Activated naive CD4-positive, alpha-beta T cell treated with anti-CD3 and anti-CD28 coated beads for 36 hours (primary cell): ENCODE data around the gene MB. TPM values are rescaled to one million over a fixed set of nuclear protein-coding genes. Genes with fewer than 3 reads are reported as not detected.
A peak's percentile ranks its signal among the peaks of the same experiment; 100 is the strongest.
"Not testable (repeated sequence)": the region's sequence is repeated elsewhere in the genome, so short reads cannot be mapped to it uniquely, and the experiment has no call there.

ENCODE experiments used
- CTCF ChIA-PET: fragments of 350-600 bp; sonication (Branson Sonifier 250); formaldehyde crosslinking; loops from one replicate; lab custom pipeline; 2021; ENCODE audit warnings: antibody characterized with exemption; lab: Charles Lee
- DNase-seq: peaks from one replicate; pipeline ENCODE4 v3.0.0-alpha.2; 2020
- H3K27ac Mint-ChIP-seq: one replicate; pipeline ENCODE4 v1.8.0; 2021; ENCODE audit warnings: mild to moderate bottlenecking, mixed read lengths
- H3K27me3 Mint-ChIP-seq: one replicate; pipeline ENCODE4 v1.8.0; 2021; ENCODE audit warnings: low read depth, mixed read lengths
- H3K36me3 Mint-ChIP-seq: one replicate; pipeline ENCODE4 v1.8.0; 2021; ENCODE audit warnings: low read depth, mixed read lengths
- H3K4me1 Mint-ChIP-seq: one replicate; pipeline ENCODE4 v1.8.0; 2021; ENCODE audit warnings: low read depth, mixed read lengths
- H3K4me3 Mint-ChIP-seq: one replicate; pipeline ENCODE4 v1.8.0; 2021; ENCODE audit warnings: mild to moderate bottlenecking, moderate library complexity, mixed read lengths
- H3K9me3 Mint-ChIP-seq: one replicate; pipeline ENCODE4 v1.8.0; 2021; ENCODE audit warnings: mixed read lengths
- intact Hi-C: fragments of 100-400 bp; cut with micrococcal nuclease; formaldehyde crosslinking; loops from one replicate; pipeline ENCODE4 v1.15.1; 2023
- total RNA-seq, 2 experiments: library from RNA; stranded (reverse); gene quantifications; one replicate each; pipeline ENCODE4 v1.2.3, GENCODE V29; 2021

The MB gene
- not detected for total RNA-seq

DNA sequence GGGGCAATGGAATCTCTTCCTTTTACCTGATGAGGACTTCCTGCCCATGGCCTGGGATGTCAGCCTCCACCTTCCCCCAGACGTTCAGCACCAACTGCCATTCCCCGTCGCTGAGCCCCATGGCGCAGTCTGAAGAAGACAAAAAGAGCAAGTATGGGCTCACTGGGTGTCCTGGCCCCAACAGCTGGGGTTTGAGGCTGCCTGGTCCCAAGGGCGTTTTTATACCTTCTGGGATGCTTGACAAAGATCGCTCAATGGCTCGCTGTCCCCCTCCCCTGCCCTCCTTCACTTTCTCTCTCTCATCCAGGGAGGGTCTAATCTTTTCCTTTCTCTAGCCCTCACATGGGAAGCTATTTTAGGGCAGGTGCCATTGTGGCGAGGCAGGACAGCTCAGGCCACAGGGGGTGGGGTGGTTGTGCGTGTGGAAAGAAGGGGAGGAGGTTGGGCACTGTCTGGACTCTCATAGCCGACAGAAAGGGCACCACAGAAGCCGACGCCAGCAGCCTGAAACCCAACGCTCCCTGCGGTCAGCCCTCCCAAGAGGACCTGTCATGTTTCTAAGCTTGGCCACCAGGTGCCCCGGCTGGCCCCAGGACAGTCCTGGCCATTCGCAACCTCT is at the start of gene MB:
Gene MB (minus strand): TSS at position 193 of the 619 bp plus-strand sequence. CDS start 72 bp downstream, at position 121.
- CTCF ChIA-PET: interaction anchor here (1.0 to 1.5 kb wide), 2 partner anchors 10 to 448 kb away, joined by 4 to 6 read pairs; no protein-coding TSS in a partner anchor
- peaks cover 13% of the 10 kb centered on the region for H3K4me1 Mint-ChIP-seq

DNA sequence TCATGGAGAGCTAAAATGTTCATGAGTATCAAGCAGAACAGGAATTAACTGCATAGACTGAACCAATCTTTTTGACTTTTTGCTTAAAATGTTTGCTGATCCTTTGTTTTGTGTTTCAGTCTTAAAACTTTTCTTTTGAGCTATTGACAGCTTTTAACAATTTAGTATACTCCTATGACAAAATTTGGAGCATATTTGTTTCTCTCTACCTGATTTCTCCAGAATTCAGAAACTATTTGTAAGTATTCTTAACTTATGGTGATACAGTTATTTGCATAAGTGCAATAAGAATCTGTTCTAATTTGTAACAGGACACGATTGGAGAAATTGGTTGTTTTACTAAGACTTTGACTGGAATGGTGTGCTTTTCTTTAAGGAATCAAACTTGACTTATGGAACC is 49.6 kb upstream of the MB start:
- peaks cover 43% of the 10 kb centered on the region for H3K36me3 Mint-ChIP-seq

More for the DNA sequence above, at the start of gene MB:
- intact Hi-C loops: no loop called here
- DNase-seq: no peak
- Mint-ChIP-seq H3K27me3 (no peaks in the 10 kb centered on the region), H3K9me3 (no peaks in the 10 kb centered on the region), H3K27ac (no peak within 1 kb of the TSS), H3K36me3 (no peaks in the 10 kb centered on the region), H3K4me3 (no peak within 1 kb of the TSS)

DNA sequence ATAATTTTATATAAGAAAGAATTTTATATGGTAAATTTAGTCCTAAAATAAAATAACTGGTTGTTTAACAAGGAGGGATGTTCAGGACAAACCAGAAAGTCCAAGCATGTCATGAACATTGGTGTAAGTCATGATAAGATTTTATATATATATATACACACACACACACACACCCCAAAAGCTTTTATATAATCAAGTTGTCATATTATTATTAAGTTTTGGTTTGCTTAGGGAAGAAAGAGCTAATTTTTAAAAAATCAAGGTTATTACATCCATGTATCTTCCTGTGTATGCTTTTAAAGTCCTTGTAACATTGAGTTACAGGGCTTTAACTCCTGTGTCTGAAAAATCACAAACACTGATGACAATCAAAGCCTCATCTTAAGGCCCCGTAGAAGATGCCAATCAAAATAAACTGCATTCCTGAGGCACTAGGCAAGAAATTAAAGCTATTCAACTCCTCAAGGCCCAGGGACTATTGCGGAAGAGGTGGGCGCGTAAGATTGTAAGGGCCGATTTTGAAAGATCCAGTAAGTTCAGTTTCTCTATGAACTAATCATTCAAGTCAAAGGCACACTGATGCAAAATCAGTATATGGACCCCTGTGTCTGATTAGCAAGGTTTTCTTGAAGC is 47.9 kb upstream of the MB start:
- CTCF ChIA-PET: interaction anchor here (0.5 to 2.6 kb wide), 3 partner anchors 16 to 427 kb away, joined by 3 to 6 read pairs (median 4); no protein-coding TSS in a partner anchor
- peaks cover 26% of the 10 kb centered on the region for H3K9me3 Mint-ChIP-seq
- no peak for DNase-seq
- no peak overlapping the region for H3K4me3 Mint-ChIP-seq
- H3K27me3 Mint-ChIP-seq: no peaks in the 10 kb centered on the region
- peaks cover 58% of the 10 kb centered on the region for H3K36me3 Mint-ChIP-seq
- peaks cover 35% of the 10 kb centered on the region for H3K4me1 Mint-ChIP-seq
- H3K27ac Mint-ChIP-seq: no peak overlapping the region
- intact Hi-C loops: no loop called here

More for the DNA sequence above, 49.6 kb upstream of the MB start:
- H3K4me3 Mint-ChIP-seq, H3K27me3 Mint-ChIP-seq, intact Hi-C loops, DNase-seq, CTCF ChIA-PET, H3K27ac Mint-ChIP-seq: not testable (repeated sequence)
- Mint-ChIP-seq H3K9me3 (peaks cover 29% of the 10 kb centered on the region), H3K4me1 (peaks cover 19% of the 10 kb centered on the region)

DNA sequence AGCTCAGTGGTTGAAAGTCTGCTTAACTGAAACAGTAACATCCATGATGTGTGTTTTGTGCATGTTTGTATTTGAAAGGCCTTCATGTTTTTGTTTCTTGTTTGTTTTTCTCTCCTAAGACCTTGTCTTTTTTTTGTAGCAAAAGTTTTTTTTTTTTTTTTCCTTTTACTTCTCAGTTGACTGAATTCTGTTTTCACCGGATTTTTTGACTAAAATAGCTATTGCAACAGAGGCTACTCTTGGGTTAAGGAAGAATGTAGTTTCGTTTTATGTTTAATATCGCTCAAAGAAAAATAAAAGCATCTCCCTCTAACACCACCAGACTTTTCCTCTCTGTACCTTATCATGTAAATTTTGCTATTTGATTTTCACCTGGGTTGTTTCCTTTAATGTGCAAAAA is 46.2 kb upstream of the MB start:
- intact Hi-C loops: no loop called here
- peaks cover 32% of the 10 kb centered on the region for H3K9me3 Mint-ChIP-seq
- CTCF ChIA-PET: interaction anchor here (0.6 to 2.6 kb wide), 2 partner anchors 14 to 145 kb away, joined by 3 to 6 read pairs; no protein-coding TSS in a partner anchor
- no peak overlapping the region for H3K4me3 Mint-ChIP-seq
- peaks cover 52% of the 10 kb centered on the region for H3K4me1 Mint-ChIP-seq
- H3K36me3 Mint-ChIP-seq: peaks cover 74% of the 10 kb centered on the region
- H3K27me3 Mint-ChIP-seq: no peaks in the 10 kb centered on the region
- DNase-seq: no peak
- H3K27ac Mint-ChIP-seq: peak overlapping the region; percentile 94

DNA sequence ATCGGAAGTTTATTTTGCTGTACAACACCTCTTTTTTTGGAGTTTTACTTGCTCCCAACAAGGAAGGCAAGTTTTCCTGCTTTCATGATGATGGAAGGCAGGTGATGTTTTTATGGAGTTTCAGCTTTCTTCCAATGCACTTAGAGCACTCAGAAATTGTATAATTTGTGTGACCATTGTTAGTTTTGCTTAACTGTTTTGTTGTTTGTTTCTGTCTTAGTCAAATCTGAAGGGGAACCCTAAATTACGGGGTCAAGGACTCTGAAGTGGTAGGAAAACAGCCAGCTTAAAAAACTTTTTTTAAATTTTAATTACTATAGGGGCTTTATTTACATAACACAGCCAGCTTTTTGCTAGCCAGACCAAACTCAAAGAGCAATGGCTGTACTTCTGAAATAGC is 45.8 kb upstream of the MB start:
- Mint-ChIP-seq H3K27me3 (no peaks in the 10 kb centered on the region), H3K4me1 (peaks cover 56% of the 10 kb centered on the region), H3K36me3 (peaks cover 75% of the 10 kb centered on the region), H3K9me3 (peaks cover 31% of the 10 kb centered on the region), H3K4me3 (no peak overlapping the region), H3K27ac (peak overlapping the region; percentile 94)
- intact Hi-C loops: no loop called here
- CTCF ChIA-PET: interaction anchor here (2.6 kb wide), 1 partner anchor 13 kb away, joined by 6 read pairs; no protein-coding TSS in a partner anchor
- no peak for DNase-seq

DNA sequence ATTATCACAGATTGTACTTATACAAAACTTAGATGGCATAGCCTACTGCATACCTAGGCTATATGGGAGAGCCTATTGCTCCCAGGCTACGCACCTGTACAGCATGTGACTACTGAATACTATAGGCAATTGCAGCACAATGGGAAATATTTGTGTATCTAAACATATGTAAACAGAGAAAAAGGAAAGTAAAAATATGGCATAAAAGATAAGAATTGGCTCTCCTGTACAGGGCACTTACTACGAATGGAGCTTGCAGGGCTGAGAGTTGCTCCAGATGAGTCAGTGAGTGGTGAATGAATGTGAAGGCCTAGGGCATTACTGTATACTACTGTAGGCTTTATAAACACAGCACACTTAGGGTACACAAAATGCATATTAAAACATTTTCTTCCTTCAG is 44.3 kb upstream of the MB start:
- peak; percentile 48 for DNase-seq
- H3K9me3 Mint-ChIP-seq: peaks cover 18% of the 10 kb centered on the region
- intact Hi-C loops: no loop called here
- peaks cover 65% of the 10 kb centered on the region for H3K4me1 Mint-ChIP-seq
- H3K36me3 Mint-ChIP-seq: peaks cover 78% of the 10 kb centered on the region
- peak overlapping the region; percentile 94 for H3K27ac Mint-ChIP-seq
- no peaks in the 10 kb centered on the region for H3K27me3 Mint-ChIP-seq
- peak overlapping the region; percentile 32 for H3K4me3 Mint-ChIP-seq
- CTCF ChIA-PET: interaction anchor here (1.6 kb wide), 1 partner anchor 12 kb away, joined by 5 read pairs; no protein-coding TSS in a partner anchor

DNA sequence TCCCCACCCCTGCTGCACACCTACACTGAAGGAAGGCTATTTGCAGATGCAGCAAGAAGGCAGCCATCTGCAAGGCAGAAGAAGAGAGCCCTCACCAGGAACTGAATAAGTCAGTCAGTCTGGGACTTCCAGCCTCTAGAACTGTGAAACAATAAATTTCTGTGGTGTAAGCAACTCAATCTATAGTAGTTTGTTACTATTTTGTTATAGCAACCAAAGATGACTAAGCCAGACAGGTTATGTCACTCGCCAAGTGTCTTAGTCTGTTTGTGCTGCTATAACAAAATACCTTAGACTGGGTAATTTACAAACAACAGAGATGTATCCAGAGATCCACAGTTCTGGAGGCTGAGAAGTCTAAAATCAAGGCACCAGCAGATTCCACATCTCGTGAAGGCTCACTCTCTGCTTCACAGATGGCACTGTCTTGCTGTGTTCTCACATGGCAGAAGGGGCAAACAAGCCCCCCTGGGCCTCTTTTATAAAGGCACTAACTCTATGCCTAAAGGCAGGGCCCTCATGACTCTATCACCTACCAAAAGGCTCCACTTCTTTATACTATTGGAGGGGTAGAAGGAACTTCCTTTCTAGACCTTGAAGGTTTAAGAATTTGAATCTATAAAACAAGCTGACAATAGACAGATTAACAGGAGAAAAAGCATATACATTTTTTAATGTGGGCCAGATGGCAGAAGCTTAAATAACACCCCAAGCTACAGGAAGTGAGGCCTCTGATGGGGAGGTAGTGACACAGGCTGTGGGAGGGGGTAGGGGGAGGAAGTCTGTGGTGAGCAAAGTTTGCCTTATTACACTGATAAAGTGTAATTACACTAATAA is 43.4 kb upstream of the MB start:
- H3K4me1 Mint-ChIP-seq: peaks cover 70% of the 10 kb centered on the region
- peak overlapping the region; percentile 32 for H3K4me3 Mint-ChIP-seq
- CTCF ChIA-PET: interaction anchor here (1.2 to 1.6 kb wide), 2 partner anchors 11 to 24 kb away, joined by 4 to 5 read pairs; no protein-coding TSS in a partner anchor
- peaks cover 83% of the 10 kb centered on the region for H3K36me3 Mint-ChIP-seq
- peak overlapping the region; percentile 94 for H3K27ac Mint-ChIP-seq
- H3K27me3 Mint-ChIP-seq: no peaks in the 10 kb centered on the region
- peak; percentile 78 for DNase-seq
- H3K9me3 Mint-ChIP-seq: peaks cover 17% of the 10 kb centered on the region
- intact Hi-C loops: loop anchor here (1.0 kb wide), 2 partner anchors 12 to 19 kb away; partner anchors contain the start of gene APOL6

DNA sequence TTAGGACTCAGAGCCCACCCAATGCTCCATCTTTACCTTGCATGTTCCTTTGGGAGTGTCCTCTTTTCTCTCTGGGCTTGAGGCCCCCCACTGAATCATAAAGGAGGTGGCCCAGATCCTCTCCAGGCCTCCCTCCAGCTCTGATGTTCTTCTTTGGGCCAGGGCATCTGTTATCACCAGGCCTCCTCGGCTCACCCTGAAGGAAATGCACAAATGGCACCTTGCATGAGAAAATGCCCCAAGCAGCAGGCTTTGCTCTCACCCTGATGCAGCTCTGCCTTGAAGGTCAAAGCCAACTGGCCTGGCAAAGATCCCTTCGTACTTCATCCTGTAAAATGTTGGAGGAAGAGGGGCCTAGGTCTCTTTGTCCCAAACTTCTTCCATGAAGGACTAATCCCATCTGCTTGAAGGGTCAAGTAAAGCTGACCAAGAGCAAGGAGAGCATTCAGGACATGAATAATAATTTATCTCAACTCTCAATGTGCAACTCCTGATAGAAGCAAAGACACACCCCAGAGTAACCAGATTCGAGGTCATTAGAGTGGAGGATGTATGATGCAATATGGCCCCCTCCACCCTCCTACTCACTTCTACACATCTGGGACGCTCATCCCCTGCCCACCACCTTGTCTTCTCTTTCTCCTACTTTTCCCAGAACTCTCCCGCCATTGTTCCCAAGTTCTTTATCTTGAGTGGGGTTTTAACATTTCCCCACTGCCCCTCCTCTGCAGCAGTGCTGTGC is 40.6 kb upstream of the MB start:
- Mint-ChIP-seq H3K36me3 (peaks cover 85% of the 10 kb centered on the region), H3K4me3 (no peak overlapping the region), H3K27ac (peak overlapping the region; percentile 94), H3K4me1 (peaks cover 83% of the 10 kb centered on the region), H3K27me3 (no peaks in the 10 kb centered on the region), H3K9me3 (peaks cover 9% of the 10 kb centered on the region)
- CTCF ChIA-PET: no interaction called here
- no peak for DNase-seq
- intact Hi-C loops: no loop called here

DNA sequence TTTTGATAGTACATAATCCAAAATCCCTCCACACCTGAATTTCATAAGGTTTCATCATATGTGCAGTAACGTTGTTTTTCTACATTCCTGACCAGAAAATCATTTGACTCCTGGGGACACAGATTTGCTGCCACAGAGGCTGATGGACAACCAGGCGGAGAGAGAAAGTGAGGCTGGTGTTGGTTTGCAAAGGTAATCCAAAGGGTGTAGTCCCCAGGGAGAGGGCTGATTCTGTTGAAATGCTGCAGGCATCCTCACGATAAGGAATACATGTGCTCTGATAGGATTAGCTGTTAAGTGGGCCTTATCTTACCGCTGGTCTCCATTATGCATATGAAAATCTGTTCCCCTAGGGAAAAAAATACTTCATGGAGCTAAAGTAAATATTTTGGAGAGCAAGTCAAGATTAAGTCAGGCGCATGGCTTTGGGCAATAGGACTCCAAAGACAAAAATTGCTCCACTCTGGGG is 39.2 kb upstream of the MB start:
- intact Hi-C loops: no loop called here
- H3K36me3 Mint-ChIP-seq: peaks cover 83% of the 10 kb centered on the region
- CTCF ChIA-PET: no interaction called here
- no peaks in the 10 kb centered on the region for H3K27me3 Mint-ChIP-seq
- H3K4me3 Mint-ChIP-seq: no peak overlapping the region
- peak overlapping the region; percentile 56 for H3K27ac Mint-ChIP-seq
- DNase-seq: no peak
- peaks cover 79% of the 10 kb centered on the region for H3K4me1 Mint-ChIP-seq
- H3K9me3 Mint-ChIP-seq: peaks cover 10% of the 10 kb centered on the region

DNA sequence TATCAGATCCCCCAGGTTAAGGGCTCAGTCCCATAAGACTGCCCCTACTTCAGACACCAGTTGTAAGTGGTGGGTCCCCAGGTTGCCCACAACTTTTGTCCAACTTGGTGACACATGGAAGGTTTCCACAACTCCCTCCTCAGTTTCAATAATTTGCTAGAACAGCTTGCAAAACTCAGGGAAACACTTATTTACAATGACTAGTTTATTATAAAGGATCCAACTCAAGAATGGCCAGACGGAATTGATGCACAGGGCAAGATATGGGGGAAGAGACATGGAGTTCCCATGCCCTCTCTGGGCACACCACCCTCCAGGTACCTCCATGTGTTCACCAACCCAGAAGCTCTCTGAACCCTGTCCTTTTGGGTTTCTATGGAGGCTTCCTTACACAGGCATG is 36.7 kb upstream of the MB start:
- peaks cover 77% of the 10 kb centered on the region for H3K36me3 Mint-ChIP-seq
- intact Hi-C loops: no loop called here
- peaks cover 6% of the 10 kb centered on the region for H3K9me3 Mint-ChIP-seq
- no peak overlapping the region for H3K4me3 Mint-ChIP-seq
- CTCF ChIA-PET: interaction anchor here (1.2 kb wide), 1 partner anchor 412 kb away, joined by 3 read pairs; no protein-coding TSS in a partner anchor
- no peak for DNase-seq
- no peak overlapping the region for H3K27ac Mint-ChIP-seq
- H3K27me3 Mint-ChIP-seq: no peaks in the 10 kb centered on the region
- peaks cover 64% of the 10 kb centered on the region for H3K4me1 Mint-ChIP-seq

DNA sequence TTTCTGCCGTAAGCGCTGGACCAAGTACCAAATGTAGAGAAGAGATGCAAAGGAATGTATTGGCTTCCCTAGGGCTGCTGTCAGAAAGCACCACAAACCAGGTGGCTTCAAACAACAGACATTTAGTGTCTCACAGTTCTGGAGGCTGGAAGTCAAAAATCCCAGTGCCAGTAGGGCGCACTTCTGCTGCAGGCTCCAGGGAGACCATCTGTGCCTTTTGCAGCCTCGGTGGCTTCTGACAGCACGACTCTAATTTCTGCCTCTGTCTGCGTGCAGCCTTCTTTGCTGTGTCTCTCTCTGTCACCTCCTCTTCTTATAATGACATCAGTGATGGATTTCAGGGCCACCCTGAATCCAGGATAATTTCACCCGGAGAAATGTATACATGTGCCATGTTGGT is 34.0 kb upstream of the MB start:
- Mint-ChIP-seq H3K27me3 (no peaks in the 10 kb centered on the region), H3K27ac (peak overlapping the region; percentile 3), H3K36me3 (peaks cover 52% of the 10 kb centered on the region), H3K9me3 (peaks cover 5% of the 10 kb centered on the region), H3K4me3 (peak overlapping the region; percentile 53), H3K4me1 (peaks cover 56% of the 10 kb centered on the region)
- no peak for DNase-seq
- intact Hi-C loops: no loop called here
- CTCF ChIA-PET: interaction anchor here (1.4 kb wide), 1 partner anchor 24 kb away, joined by 4 read pairs; no protein-coding TSS in a partner anchor
